ENCODE measurements around the gene ZFYVE28.

DNA sequence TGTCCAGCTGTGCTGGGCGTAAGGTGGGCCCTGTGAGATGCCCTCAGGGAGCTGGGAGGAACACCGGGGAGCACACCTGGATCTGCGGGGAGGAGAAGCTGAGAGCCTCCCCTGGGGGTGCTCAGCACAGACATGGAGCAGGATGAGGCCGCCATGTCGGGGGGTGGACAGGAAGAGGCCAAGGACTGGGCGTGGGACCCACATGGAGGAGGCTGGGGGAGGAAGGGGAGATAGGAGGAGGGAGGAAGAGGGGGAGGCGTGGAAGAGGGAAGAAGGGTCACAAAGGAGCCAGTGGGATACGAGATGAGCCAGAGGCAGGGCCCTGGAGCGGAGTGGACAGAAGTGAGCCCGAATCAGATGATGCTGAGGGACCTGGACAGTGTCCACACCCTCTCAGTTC lies 66.3 kb downstream of the ZFYVE28 start:
- TF ChIP-seq SUZ12 (IDR thresholded peaks at IDR 0.05; ENCODE audit: extremely low read depth, insufficient read depth, insufficient read length) (no peak), YY1 (IDR thresholded peaks at IDR 0.05; ENCODE audit: insufficient read depth, insufficient read length) (no peak), ZNF274 (IDR thresholded peaks at IDR 0.05; ENCODE audit: low read depth, low read length) (no peak)
